IPS-11a (cell line): ENCODE measurements around the gene MICAL2.

ENCODE experiments used
- H3K4me3 ChIP-seq: one replicate; pipeline ENCODE4 v1.5.1; 2013; ENCODE audit warnings: low read depth, low read length, control low read depth

Gene MICAL2

DNA sequence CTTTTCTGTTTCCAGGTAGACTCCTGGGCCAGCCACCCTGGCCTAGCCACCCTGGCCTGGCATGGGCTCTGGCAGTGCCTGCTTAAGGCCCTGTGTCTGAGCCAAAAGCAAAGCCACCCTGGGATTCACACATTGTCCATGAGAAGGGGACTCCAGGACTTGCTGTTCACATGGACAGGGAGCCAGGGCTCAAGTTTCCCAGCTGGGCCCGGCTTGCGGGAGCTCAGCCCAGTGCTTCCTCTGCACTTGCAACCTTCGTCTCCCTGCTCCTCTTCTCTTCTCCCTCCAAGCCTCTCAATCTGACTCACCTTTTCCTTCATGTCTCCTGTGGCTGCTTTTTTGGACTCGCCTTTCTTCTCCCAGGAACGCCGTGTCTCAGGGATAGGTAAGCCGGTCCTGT lies 130.3 kb downstream of the MICAL2 start:
- H3K4me3 ChIP-seq: no peak overlapping the region

DNA sequence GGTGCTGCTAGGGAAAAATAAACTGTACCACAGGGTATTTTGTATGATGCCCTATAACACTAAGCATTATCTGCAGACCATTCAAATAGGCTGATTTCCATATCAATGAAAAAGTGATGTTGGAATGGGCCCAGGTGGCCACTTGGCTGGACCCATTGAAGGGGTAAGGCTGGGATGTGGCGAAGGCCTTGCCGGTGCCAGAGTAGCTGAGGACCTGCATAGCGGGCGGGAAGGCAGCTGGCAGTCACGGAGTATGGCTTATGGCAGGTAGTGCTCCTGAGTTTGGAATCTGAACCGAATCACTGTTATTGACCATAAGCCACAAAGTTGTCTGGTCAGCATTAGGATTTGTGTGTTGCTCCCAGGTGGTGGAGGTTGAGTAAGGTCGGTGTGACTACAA lies 131.0 kb downstream of the MICAL2 start:
- H3K4me3 ChIP-seq: no peak overlapping the region

GRCh38 chr11:12241971-12242672 lies 131.7 kb downstream of the MICAL2 start:
- H3K4me3 ChIP-seq: no peak overlapping the region

DNA sequence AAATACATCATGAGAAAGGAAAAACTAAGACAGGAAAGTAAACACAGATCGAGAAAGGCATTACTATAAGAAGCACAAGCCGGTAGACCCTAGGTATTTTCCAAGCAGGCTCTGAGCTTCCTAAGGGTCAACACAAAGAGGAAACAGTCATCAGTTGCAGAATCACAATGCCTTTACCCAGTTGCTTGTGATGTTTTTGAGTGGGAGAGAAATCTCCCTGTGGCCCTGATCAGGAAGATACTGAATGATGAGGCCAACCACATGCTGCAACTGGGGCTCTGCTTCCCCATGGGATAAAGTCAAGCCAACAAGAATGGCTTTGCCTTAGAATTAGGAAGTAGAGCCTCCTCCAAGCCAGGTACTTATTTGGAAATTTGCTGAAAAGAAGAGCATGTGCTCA lies 132.6 kb downstream of the MICAL2 start:
- H3K4me3 ChIP-seq: no peak overlapping the region

GRCh38 chr11:12243486-12243885 lies 133.1 kb downstream of the MICAL2 start:
- H3K4me3 ChIP-seq: no peak overlapping the region

DNA sequence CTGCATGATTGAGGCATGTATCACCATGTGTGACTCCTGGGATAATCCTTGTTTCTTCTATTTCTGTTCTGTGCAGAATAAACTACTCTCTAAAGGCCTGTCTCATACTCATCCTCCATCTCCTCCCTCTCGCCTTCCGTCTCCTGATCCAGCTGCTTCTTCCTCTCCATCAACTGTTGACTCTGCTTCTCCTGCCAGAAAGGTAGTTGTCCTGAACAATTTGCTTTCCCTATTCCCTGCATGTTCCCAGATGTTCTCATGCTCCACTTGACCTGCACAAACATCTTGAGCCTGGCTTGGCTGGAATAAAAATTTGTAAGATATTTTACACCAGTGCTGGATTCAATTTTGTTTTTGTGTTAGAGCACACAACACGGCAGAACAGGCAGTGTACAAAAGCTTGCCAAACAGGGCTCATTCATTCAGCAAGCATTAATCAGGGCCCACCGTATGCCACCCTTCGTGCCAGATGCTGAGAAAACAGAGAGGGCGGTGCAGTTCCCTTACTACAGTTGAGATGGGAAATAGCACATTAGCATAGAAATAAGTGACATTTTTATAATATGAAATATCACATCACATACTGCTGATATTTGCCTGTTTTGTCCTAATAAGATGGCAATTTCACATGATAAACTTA lies 133.6 kb downstream of the MICAL2 start:
- H3K4me3 ChIP-seq: no peak overlapping the region

DNA sequence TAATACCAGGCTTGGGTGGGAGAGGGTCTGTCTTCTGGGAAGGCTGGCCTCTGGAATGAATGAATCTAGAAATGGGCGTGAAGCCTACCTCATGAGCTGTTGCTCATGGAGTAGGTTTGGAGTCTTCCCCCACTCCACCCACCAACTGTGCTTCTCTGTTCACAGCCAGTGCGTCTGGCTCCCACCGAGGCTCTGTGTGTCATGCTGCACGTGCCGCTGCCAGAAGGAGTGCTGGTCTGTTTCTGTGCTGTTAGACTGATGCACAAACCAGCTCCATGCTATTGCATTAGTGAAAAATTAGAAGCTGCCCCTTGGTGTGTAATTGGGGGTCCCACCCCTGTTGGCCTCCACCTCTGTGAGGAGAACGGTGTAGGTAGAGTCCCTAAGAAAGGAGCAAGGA lies 134.7 kb downstream of the MICAL2 start:
- no peak overlapping the region for H3K4me3 ChIP-seq

GRCh38 chr11:12245549-12246016 lies 135.2 kb downstream of the MICAL2 start:
- H3K4me3 ChIP-seq: no peak overlapping the region

DNA sequence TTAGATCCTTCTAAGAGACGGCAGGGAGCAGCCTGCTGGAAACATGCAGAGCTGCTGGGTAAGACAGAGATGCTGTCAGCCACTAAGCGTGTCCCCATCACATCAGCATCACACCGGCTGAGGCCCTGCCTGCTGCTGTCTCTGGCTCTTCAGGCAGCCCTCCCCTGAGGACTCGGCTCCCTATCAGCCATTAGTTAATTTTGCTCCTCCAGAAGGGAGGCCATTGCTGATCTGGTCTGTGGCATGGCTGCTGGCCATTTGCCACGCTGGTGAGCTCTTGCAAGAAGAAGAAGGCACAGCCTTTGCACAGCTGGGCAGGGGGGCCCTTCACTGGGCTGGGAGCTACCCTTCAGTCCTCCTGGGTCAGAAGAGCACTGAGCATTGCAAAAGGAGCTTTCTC lies 135.8 kb downstream of the MICAL2 start:
- no peak overlapping the region for H3K4me3 ChIP-seq

- no peak overlapping the region for H3K4me3 ChIP-seq
Observed at GRCh38 chr11:12246989-12247388, 136.6 kb downstream of the MICAL2 start.

DNA sequence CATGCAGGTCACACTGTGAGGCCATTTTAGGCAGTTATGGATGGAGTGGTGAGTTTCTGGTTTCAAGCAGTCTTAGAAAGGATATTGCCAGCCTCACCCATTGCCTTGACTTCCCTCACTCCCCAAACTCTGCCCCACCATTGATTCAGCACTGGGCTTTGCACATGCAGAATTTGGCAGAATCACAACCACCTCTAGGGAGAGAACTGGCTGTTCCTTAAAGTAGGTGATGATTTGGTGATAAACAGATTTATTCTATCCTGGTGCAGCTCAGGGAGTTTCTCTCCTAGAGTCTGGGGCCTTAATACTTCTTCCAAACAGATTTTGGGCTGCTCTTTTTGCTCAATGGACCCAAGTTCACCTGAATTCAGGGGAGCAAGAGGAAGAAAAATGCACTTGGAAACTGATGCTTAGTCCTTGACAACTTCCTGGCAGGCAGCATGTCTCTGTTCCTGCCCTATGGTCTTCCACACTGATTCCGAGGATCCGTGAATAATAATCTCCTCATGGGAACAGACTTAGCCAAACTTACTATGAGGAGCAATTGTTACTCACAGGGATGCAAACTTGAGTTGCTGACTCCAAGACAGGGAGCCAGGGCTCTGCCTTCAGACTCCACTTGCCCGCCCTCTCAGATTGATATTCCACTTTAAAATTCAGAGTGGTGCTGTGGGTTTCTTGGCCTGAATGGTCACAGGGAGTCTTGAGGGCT lies 137.3 kb downstream of the MICAL2 start:
- H3K4me3 ChIP-seq: no peak overlapping the region

DNA sequence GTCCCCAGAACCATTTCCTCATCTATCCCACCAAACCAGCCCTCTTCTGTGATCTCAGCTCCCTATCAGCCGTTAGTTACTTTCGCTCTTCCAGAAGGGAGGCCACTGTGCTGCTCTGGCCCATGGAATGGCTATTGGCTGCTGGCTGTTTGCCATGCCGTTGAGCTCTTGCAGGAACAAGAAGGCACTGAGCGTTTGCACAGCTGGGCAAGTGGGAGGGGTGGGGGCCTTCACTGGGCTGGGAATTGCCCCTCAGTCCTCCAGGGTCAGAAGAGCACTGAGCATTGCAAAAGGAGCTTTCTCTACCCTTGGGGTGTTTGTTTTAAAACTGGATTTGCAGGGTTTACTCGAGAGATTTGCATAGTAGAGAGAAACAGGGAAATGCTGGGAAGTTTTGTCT lies 137.9 kb downstream of the MICAL2 start:
- H3K4me3 ChIP-seq: no peak overlapping the region

DNA sequence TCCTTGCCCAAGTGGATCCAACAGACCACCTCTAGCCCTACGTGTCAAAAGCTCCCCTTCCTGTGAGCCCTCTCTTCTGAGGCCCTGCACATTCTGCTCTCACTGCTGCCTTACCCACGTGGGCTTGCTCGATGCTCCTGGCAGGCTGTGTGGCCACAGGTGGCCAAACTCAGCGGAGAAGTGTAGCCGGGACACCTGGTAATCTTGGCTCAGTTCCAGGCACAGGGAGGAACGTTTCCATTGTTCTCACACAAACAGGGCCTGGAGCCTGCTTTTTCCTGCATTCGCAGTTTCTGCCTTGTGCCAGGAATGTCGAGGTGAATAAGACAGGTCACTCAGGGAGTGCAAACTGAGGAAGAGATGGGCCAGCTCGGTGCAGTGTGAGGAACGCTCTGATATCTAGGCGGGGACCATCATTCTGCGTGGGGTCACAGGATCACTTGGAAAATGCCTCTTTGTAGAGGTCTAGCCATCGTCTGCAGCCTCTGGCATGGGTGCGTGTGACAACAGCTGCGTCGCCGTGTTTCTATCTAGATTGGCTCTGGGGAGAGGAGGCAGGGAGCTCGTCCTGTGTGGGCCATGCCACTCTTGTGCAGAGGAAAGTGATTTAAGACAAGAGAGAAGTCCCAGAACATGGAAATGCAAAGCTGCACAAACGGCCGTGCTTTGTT lies 139.3 kb downstream of the MICAL2 start:
- no peak overlapping the region for H3K4me3 ChIP-seq

- H3K4me3 ChIP-seq: no peak overlapping the region
Observed at GRCh38 chr11:12251666-12252560, 141.5 kb downstream of the MICAL2 start.

DNA sequence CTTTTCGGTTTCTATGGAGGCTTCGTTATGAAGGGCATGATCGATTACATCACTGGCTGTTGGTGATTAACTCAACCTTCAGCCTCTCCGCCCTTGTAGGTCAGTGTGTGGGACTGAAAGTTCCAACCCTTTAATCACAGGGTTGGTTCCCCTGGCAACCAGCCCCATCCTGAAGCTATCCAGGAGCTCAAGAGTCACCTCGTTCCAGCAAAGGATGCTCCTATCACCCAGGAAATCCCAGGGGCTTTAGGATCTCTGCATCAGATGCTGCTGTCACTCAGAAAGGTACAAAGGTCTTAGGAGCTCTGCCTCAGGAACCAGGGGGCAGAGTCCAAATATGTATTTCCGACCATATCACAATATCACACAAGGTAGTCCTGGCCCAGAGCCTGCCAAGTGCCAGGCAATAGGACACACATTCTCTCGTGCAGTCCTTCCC lies 143.5 kb downstream of the MICAL2 start:
- no peak overlapping the region for H3K4me3 ChIP-seq

DNA sequence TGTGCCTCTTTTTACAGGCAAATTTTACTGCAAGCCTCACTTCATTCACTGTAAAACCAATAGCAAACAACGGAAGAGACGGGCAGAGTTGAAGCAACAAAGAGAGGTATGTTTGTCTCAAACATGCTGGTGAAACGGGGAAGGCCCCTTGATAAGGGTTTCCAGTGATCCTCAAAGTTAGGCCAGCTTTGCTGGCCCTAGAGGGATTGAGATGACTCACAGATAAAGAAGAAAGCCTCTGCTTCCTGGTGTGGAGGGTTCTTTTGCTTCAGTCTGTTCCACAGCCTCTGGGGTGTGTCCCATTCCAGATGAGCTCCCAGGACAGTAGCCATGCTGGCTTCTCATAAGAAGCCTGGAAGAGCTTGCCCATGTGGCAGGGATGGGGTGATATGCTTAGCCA lies 148.1 kb downstream of the MICAL2 start:
- H3K4me3 ChIP-seq: no peak overlapping the region

GRCh38 chr11:12259956-12260355 lies 149.6 kb downstream of the MICAL2 start:
- no peak overlapping the region for H3K4me3 ChIP-seq

GRCh38 chr11:12260731-12261521 lies 150.5 kb downstream of the MICAL2 start:
- no peak overlapping the region for H3K4me3 ChIP-seq

DNA sequence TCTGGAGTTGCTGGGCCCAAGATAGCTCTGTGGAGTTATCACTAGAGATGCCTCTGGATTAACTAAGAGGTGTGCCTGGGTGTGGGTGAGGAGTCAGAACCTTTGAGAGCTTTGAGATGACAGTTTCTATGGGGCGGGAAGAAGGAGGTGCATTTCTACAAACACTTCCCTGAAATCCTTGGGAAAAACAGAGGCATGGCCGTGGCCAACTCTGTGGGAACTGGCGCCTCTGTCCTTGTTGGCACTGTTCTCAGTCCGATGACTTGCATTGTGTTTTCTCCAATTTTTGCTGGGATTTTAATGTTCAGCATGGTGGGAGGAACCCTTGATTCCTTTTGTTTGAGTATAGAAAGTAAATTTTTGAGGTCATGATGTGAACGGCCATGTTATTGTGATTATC lies 151.2 kb downstream of the MICAL2 start:
- no peak overlapping the region for H3K4me3 ChIP-seq
